Measurements from ENCODE around the gene MYO3B.

DNA sequence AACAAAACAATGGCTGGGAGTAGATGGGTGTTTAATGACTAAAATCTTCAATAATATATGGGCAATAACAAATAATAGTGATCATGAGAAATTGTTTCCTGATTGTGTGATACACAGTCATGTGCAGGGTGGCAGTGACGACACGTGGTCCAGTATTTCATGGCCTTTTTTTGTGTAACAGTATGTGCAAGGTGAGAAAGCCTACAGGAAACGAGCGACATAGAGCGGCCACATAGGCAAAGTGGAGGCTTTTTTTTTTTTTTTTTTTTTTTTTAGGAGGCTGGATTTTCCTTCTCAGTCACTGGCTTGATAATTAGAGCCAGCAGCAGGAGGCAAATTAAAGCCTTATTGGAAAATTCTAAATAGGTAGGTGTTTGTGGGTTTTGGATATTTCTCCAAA lies 123.7 kb downstream of the MYO3B start:
- TF ChIP-seq EZH2 (IDR thresholded peaks at IDR 0.05; ENCODE audit: insufficient read depth, poor library complexity, severe bottlenecking) (no peak), EZH2phosphoT487 (IDR thresholded peaks at IDR 0.05; ENCODE audit: insufficient read depth, low read depth) (no peak)

All from GM23248 (cell line).